T-helper 1 cell treated with Interleukin-12 subunit alpha and Interleukin-12 subunit beta and Interleukin-4 antibody, amounts not matched to agents 30 μg/mL and 1 μg/mL, for 36 hours (primary cell): Measurements from ENCODE around the gene CAMK2B.

Source experiments
- H3K27ac Mint-ChIP-seq: one replicate; pipeline ENCODE4 v1.8.0; 2021; ENCODE audit warnings: mild to moderate bottlenecking, mixed read lengths
- H3K27me3 Mint-ChIP-seq: one replicate; pipeline ENCODE4 v1.8.0; 2021; ENCODE audit warnings: low read depth, mixed read lengths
- H3K36me3 Mint-ChIP-seq: one replicate; pipeline ENCODE4 v1.8.0; 2021; ENCODE audit warnings: low read depth, mixed read lengths
- H3K4me1 Mint-ChIP-seq: one replicate; pipeline ENCODE4 v1.8.0; 2021; ENCODE audit warnings: low read depth, mixed read lengths
- H3K4me3 Mint-ChIP-seq: one replicate; pipeline ENCODE4 v1.8.0; 2021; ENCODE audit warnings: mild to moderate bottlenecking, moderate library complexity, mixed read lengths
- H3K9me3 Mint-ChIP-seq: one replicate; pipeline ENCODE4 v1.8.0; 2021; ENCODE audit warnings: mixed read lengths

Gene CAMK2B

DNA sequence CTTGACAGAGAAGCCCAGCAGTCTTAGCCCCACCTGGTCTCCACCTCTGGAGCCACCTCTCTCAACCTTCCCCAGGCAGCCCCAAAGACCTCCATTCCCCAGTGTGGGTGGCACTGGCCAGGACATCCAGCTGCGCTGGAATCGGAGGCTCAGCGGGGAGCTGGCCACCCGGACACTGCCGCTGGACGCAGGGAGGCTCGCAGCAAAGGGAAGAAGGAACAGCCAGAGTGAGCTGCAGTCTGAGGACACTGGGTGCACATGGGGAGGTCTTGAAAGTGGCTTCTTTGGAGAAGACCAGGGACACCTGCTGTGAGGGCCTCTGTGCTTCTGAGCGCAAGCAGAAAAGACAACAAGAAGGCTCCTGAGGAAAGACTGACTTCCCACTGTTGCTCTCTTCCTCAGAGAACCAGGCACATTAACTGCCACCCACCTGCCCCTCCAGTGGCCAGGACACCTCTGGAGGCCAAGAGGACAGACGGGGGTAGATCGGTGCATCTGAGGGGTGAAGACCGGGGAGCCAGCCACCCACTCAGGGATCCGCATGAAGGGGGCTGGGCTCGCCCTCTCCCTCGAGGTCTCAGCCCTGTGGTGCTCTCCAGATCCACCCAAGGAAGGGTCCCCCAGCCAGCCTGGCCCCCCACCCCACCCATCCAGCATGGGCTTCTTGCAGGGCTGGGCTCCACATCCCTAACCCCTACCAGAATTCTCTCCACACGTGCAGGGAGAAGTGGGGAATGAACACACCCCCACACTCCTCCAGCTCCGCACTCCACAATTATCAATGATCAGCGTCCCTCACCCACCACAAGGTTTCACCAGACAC is 1.8 kb downstream of the CAMK2B start:
- peaks cover 61% of the 10 kb centered on the region for H3K27me3 Mint-ChIP-seq

DNA sequence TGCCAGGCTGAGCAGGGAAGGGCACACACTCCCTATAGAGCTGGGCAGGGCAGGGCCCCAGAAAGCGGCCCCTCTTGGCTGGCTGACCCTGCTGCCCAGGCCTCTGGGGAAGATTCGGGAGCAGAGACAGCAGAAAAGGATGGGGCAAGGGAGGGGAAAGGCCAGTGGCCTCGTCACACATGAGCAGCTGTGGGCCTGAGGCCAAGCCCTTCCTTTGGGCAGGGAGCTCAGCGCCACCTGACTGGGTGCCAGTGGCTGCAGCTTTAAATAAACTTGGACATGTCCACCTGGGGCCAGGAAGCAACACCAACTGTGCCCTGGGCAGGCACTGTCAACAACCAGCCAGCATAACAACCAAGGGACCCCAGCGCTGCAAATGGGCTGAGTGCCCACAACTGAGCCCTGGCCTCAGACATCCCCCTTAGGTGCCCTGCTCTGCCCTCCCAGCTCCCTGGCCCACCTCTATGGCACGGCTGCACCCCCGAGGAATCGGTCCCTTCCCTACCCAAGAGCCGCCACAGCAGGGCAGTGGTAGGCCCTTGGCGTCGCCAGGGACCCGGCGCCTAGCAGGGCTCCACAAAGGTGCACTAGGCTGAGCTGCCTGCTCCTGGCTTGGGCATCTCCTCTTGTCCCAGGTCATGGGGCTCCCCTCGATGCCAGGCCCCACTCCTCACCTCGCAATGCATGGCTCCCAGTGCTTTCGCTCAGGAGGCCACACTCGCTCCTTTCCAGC is 2.6 kb downstream of the CAMK2B start:
- H3K27me3 Mint-ChIP-seq, result peaks cover 62% of the 10 kb centered on the region
- H3K4me3 Mint-ChIP-seq, result no peak overlapping the region
- no peaks in the 10 kb centered on the region for H3K9me3 Mint-ChIP-seq
- peaks cover 3% of the 10 kb centered on the region for H3K4me1 Mint-ChIP-seq
- H3K27ac Mint-ChIP-seq, result no peak overlapping the region
- no peaks in the 10 kb centered on the region for H3K36me3 Mint-ChIP-seq

More for the DNA sequence above, 1.8 kb downstream of the CAMK2B start:
- H3K4me3 Mint-ChIP-seq, result no peak overlapping the region
- H3K27ac Mint-ChIP-seq, result no peak overlapping the region
- peaks cover 3% of the 10 kb centered on the region for H3K4me1 Mint-ChIP-seq
- H3K36me3 Mint-ChIP-seq, result no peaks in the 10 kb centered on the region
- H3K9me3 Mint-ChIP-seq, result no peaks in the 10 kb centered on the region

DNA sequence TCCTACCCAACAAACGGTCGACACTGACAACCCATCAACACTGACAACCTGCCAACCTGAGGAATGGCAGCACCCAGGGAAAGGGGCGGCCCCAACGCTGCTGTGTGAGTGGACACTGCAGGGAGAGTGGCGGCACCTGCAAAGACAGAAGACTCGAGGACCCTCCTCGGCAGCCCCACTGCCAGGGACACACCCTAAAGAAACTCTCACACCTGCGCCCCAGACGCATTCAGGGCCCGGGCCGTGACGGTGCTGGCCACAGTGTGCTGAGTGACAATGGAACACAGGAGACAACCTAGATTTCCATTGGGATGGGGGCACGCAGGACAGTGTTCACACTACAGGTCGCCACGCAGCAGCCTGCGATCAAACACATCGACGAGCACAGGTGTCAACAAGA is 3.6 kb downstream of the CAMK2B start:
- Mint-ChIP-seq H3K27ac (no peak overlapping the region), H3K27me3 (peaks cover 55% of the 10 kb centered on the region), H3K4me1 (peaks cover 3% of the 10 kb centered on the region), H3K36me3 (no peaks in the 10 kb centered on the region), H3K9me3 (no peaks in the 10 kb centered on the region), H3K4me3 (no peak overlapping the region)

DNA sequence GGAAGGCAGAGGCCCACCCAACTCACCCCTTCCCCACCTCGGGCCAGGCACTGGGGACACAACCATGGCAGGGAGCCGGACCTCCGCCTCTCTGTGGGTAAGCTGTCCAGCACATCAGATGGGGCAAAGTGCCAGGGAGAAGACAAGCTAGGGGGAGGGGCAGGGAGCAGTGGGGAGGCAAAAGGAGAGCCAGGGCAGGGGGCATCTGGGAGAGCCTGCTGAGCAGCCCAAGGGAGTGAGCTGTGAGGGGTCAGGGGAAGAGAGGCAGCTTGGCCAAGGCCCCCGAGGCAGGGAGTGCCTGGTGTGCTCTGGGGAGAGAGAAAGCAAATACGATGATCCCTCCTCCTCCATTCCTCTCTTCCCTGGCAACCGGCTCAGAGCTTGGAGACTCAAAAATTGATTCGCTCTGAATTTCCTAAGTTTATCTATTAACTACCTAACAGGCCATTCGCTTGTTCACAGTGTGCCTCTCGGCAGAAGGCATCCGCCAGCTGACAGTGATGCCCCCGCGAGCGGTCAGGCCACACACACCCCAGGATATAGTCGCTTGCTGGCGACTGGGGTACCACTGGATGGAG is 4.5 kb downstream of the CAMK2B start:
- Mint-ChIP-seq H3K36me3 (no peaks in the 10 kb centered on the region), H3K27me3 (peaks cover 54% of the 10 kb centered on the region), H3K9me3 (no peaks in the 10 kb centered on the region), H3K4me3 (no peak overlapping the region), H3K4me1 (peaks cover 2% of the 10 kb centered on the region), H3K27ac (no peak overlapping the region)

DNA sequence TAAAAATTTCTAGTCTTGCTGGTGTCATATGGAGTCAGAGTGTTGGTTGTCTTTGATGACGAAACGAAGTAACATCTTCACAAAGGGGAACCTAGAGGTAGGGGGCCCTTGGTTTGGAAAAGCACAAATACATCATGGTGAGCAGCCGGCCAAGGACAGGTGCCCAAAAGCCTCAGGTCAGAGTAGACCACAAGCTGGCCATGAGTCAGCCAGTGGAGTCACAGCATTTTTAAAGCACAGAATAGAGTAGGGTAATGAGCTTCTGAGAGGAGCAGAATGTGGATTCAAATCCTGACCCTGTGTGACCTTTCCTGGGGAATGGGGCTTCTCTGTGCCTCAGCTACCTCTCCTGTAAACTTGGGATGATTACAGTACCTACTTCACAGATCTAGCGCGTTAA is 5.3 kb downstream of the CAMK2B start:
- Mint-ChIP-seq H3K27ac (no peak overlapping the region), H3K4me3 (no peak overlapping the region), H3K27me3 (peaks cover 57% of the 10 kb centered on the region), H3K36me3 (no peaks in the 10 kb centered on the region), H3K4me1 (no peaks in the 10 kb centered on the region), H3K9me3 (no peaks in the 10 kb centered on the region)

DNA sequence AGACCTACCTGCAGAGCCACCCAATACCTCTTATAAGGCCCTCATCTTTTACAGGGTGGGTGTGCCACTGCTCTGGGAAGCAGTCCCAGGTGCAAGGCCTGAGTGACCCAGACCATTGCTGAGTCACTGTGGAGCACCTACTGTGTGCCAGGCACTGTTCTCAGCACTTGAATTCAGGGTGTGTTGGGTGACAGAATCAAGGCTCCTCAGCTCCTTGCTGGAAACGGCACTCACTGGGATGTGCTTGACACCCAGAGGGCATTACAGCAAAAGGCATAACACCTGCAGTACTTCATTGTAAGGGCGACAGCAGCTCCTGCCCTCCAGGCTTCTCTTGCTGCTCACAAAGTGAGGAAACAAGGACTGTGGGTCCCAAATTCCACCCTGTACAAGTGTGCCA is 7.1 kb downstream of the CAMK2B start:
- no peak overlapping the region for H3K4me3 Mint-ChIP-seq
- H3K4me1 Mint-ChIP-seq, result no peaks in the 10 kb centered on the region
- H3K27ac Mint-ChIP-seq, result no peak overlapping the region
- no peaks in the 10 kb centered on the region for H3K36me3 Mint-ChIP-seq
- no peaks in the 10 kb centered on the region for H3K9me3 Mint-ChIP-seq
- peaks cover 46% of the 10 kb centered on the region for H3K27me3 Mint-ChIP-seq

DNA sequence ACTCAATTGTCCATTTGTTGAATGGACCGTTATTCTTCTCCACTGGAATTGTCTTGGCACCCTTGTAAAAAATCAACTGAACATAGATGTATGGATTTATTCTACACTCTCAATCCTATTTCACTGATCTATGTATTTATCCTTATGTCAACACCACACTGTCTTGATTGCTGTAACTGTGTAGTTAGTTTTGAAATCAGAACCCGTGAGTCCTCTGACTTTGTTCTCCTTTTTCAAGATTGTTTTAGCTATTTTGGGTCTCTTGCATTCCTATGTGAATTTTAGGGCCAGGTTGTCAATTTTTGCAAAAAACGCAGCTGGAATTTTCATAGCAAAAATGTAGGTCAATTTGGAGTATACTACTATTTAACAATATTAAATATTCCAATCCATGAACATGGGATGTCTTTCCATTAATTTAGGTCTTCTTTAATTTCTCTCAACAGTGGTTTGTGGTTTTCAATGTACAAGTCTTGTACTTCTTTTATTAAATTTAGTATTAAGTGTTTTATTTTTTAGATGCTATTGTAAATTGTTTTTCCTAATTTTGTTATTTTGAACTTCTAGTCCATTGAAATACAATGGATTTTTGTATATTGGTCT is 10.0 kb downstream of the CAMK2B start:
- H3K4me3 Mint-ChIP-seq, result no peak overlapping the region
- no peaks in the 10 kb centered on the region for H3K9me3 Mint-ChIP-seq
- no peak overlapping the region for H3K27ac Mint-ChIP-seq
- no peaks in the 10 kb centered on the region for H3K36me3 Mint-ChIP-seq
- peaks cover 31% of the 10 kb centered on the region for H3K27me3 Mint-ChIP-seq
- no peaks in the 10 kb centered on the region for H3K4me1 Mint-ChIP-seq

DNA sequence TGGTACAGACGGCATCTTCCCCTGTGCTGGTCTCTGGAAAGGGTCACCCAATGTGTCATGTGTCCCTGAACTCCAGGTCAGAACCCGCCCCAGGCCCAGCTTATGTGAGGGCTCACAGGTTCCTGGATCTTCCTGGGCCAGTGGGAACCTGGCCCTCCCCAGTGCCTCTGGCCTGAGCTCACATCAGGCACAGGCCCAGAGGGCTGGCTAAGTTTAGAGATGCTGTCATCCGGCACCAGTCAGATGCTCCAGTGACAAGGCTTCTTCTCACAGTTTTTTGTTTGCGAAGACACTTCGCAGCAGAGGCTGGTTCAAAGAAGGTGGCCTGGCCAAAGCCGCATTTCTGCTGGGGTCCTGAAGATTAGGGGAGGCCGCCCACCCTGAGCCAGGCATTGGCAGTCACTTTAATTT is 11.8 kb downstream of the CAMK2B start:
- Mint-ChIP-seq H3K4me3 (no peak overlapping the region), H3K27me3 (peaks cover 29% of the 10 kb centered on the region), H3K27ac (no peak overlapping the region), H3K36me3 (no peaks in the 10 kb centered on the region), H3K4me1 (peaks cover 1% of the 10 kb centered on the region), H3K9me3 (no peaks in the 10 kb centered on the region)

DNA sequence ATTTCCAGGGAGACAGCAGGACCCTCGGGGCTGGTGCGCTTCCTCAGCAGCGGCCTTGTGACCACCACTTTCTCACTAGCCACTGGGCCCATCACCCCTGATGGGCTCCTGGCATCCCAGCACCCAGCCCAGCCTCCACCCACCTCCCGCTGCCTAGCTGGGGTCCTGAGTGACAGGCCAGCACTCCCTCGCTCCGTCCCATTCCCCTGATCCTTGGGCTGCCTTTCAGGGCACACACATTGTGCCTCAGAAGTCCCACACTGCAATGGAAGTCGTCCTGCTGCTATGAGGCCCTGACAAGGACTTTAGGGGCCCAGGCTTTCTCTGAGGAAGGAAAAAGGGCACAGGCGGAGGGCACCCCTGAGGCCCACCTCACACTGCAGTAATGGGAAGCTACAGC is 12.4 kb downstream of the CAMK2B start:
- Mint-ChIP-seq H3K4me3 (no peak overlapping the region), H3K27ac (no peak overlapping the region), H3K9me3 (no peaks in the 10 kb centered on the region), H3K36me3 (no peaks in the 10 kb centered on the region), H3K27me3 (peaks cover 32% of the 10 kb centered on the region), H3K4me1 (peaks cover 1% of the 10 kb centered on the region)

DNA sequence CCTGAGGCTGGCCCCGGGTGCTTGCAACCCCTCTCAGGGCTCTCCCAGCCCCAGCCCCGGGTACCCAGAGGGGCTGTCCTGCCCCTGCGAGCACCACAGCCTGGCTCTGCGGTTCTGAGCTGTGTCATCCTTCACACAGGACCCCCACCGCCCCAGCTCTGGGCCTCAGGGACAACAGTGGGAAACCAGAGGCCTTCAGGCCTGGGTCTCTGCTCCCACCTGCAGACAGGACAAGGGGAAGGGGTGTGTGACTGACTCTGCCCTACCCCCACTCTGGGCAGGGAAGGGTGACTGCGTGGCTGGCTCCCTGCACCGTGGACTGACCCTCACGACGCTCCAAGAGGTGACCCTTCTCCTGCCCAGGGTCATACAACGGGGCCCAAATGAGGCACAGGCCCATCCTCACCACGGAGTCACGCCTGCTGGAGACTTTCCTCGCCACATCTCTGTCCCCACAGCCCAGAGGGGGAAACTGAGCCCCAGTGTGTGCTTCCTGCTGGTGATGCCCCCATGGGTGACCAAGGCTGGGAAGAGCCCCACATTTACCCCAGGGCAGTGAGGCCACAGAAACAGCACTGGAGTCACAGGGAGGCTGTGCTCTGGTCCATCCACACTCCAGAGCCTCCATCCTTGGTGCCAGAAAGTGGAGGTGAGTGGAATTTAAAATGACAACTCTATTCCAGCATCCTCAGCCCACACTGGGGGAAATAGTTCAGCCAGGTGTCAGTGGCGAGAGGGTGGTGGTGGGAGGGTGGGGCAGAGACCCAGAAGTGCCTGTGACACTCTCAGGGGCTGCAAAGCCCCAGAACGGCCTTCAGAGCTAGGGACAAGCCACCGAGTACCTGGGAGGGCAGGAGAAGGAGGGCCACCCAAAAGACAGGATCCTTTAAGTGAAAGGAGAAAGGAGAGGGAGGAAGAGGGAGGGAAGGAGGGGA is 13.6 kb downstream of the CAMK2B start:
- no peak overlapping the region for H3K27ac Mint-ChIP-seq
- H3K4me3 Mint-ChIP-seq, result no peak overlapping the region
- no peaks in the 10 kb centered on the region for H3K9me3 Mint-ChIP-seq
- H3K27me3 Mint-ChIP-seq, result peaks cover 31% of the 10 kb centered on the region
- H3K36me3 Mint-ChIP-seq, result no peaks in the 10 kb centered on the region
- H3K4me1 Mint-ChIP-seq, result peaks cover 1% of the 10 kb centered on the region

DNA sequence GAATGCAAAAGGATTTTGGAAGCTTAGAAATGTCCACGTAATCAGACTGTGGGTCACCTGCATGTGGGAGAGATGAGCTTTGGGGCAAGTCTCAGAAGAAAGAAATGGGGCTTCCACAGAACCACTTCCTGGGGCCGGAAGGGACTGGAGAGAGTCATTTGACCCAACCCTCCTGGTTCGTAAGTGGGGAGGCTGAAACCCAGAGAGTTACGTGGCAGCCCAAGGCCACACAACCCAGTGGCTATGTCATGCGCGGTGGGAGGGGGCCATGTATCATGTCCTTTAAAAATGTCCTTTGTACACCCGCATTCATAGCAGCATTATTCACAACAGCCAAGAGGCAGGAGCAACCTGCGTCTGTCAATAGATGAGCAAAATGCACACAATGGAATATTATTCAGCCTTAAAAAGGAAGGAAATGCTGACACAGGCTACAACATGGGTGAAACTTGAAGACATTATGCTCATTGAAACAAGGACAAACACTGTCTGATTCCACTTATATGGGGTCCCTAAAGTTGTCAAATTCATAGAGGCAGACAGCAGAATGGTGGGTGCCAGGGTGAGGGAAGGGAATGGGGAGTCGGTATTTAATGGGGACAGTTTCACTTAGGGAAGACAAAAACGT is 15.1 kb downstream of the CAMK2B start:
- Mint-ChIP-seq H3K36me3 (no peaks in the 10 kb centered on the region), H3K4me3 (no peak overlapping the region), H3K9me3 (no peaks in the 10 kb centered on the region), H3K4me1 (peaks cover 3% of the 10 kb centered on the region), H3K27ac (no peak overlapping the region), H3K27me3 (peaks cover 18% of the 10 kb centered on the region)

DNA sequence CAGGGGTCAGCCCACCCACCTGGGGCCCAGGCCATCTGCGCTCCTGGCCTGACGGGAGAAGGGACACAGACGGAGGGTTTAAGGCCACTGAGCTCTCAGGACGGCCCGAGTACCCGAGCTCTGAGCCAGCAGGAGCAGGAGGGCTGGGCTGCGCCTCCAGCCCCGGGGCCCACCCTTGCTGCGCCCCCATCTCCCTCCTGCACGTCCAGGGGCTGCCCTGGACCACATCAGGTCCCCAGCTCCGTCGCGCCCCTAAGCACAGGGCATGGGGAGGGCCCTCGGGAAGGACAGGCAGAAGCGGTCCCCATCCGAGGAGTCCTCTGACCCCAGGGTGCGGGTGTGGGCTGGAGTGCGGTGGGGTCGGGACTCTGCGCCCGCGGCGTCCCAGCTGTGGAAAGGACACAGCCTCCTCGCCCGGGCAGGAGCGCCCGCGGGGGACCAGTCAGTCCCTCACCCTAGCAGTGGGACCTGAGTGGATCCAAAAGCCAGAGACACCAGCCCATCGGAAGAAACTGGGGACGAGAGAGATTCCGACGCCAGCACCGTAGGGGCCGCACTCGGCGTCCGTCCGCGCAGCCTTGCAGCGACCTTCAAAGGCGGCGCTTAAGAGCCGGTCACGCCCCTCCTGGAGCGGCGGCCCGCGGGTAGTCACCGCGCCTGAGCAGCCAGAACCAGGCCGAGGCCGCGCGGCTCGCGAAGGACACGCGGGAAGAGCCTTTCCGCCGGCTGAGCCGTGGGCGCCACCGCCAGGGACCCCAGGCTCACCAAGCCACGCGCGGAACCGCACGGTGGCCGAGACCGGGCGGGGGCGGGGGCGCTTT is 15.9 kb downstream of the CAMK2B start:
- Mint-ChIP-seq H3K36me3 (no peaks in the 10 kb centered on the region), H3K27me3 (peaks cover 15% of the 10 kb centered on the region), H3K27ac (no peak overlapping the region), H3K9me3 (no peaks in the 10 kb centered on the region), H3K4me3 (peak overlapping the region; percentile 28), H3K4me1 (peaks cover 3% of the 10 kb centered on the region)
